Loucy (cell line): ENCODE data around the gene VMP1.

Experiments
- CTCF ChIP-seq: fragments of 200-600 bp; sonication (generic); conservative IDR thresholded peaks from 2 replicates; pipeline ENCODE4 v1.5.1; 2014; ENCODE audit warnings: mild to moderate bottlenecking, antibody characterized with exemption, low read length
- EZH2phosphoT487 ChIP-seq: fragments of 200-600 bp; IDR thresholded peaks from 2 replicates; pipeline ENCODE4 v1.6.1; 2018; ENCODE audit warnings: antibody characterized with exemption, mild to moderate bottlenecking, moderate library complexity, borderline replicate concordance

- TF ChIP-seq CTCF = no peak
- TF ChIP-seq EZH2phosphoT487 = no peak
These were observed 71.5 kb downstream of the VMP1 start for GRCh38 chr17:59778996-59779395.
